A204.1 (cell line): ENCODE measurements around the gene RAB4B.
"Not testable (repeated sequence)": the region's sequence is repeated elsewhere in the genome, so short reads cannot be mapped to it uniquely, and the experiment has no call there.

Experiments used
- FAIRE-seq: peaks from 2 replicates; lab custom pipeline; 2012; peaks lifted over from hg19 to GRCh38; lab: Jason Lieb, UNC

Gene RAB4B, protein sequence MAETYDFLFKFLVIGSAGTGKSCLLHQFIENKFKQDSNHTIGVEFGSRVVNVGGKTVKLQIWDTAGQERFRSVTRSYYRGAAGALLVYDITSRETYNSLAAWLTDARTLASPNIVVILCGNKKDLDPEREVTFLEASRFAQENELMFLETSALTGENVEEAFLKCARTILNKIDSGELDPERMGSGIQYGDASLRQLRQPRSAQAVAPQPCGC

DNA sequence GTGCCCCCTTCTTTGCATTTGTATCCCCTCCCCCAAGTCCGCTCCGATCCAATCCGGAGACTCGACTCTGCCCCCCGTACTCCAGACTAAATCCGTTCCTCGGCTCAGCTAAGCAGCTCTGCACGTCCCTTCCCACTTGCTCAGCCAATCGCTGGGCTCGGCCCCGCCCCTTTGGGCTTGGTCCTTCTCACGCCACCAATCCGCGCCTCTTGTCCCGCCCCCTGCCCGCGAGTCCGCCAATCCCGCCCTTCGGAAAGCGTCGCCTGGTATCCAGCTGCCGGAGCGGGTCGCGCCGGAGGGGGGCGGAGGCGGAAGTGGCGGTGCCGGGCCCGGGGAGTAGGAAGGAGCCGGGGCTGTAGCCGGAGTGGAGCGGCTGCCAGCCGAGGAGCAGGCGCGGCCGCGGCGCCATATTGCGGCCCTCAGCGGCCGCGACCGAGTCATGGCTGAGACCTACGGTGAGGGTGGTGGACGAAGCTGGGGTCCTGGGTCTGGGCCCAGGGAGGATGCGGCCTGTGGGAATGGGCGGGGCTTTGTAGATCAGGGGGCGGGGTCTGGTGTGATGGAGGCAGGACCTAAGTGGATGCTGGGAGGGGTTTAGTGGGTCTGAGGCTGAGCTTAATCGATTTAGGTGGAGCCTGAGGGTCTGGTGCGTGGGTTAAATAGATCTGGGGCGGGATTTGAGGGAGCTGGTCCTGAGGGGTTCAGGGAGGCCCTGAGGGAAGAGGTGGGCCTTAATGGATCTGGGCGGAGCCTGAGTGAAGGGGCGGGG, at the start of gene RAB4B:
Gene RAB4B (plus strand): TSS at position 311 of the 769 bp plus-strand sequence. CDS start 129 bp downstream, at position 440.
- peak; percentile 95 for FAIRE-seq

- FAIRE-seq: not testable (repeated sequence)
These were observed 48.0 kb upstream of the RAB4B start for GRCh38 chr19:40730065-40730464.

GRCh38 chr19:40732304-40732703, 45.7 kb upstream of the RAB4B start:
- FAIRE-seq: not testable (repeated sequence)

- FAIRE-seq: no peak
These were observed 44.9 kb upstream of the RAB4B start for GRCh38 chr19:40733149-40733548.

- FAIRE-seq: no peak
These were observed 42.9 kb upstream of the RAB4B start for GRCh38 chr19:40735013-40735771.

DNA sequence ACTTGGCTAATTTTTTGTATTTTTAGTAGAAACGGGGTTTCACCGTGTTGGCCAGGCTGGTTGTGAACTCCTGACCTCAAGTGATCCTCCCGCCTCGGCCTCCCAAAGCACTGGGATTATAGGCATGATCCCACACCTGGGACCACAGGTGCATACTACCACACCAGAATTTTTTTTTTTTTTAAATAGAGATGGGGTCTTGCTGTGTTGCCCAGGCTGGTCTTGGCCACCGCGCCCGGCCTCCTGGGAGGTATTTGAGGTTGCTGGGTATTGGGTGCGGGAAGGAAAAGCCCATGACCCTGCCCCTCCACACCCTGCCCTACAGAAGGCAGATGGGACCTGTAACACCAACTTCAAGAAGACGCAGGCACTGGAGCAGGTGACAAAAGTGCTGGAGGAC, 41.4 kb upstream of the RAB4B start:
- no peak for FAIRE-seq

DNA sequence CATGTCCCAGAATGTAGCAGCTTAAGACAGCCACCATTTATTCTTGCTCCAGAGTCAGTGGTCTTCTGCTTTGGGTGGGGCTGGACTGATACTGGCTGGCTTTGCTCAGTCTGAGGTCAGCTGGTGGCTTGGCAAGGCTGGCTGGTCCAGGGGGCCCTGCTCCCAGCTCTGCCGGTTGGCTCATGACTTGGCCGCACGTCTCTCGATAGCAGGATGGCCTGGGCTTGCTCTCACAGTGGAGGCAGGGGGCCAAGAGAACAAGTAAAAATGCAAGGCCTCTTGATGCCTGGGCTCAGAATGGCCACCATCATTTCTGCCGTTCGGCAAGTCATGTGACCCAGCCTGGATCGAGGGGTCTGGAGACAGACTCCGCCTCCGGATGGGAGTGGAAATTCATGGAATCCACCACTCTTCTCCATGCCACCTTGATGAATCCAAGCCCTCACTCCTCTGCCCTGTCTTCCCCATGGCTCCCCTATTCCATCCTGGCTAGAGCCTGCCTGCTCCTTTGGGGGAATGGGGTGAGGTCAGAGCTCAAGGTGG, 40.9 kb upstream of the RAB4B start:
- FAIRE-seq: no peak

DNA sequence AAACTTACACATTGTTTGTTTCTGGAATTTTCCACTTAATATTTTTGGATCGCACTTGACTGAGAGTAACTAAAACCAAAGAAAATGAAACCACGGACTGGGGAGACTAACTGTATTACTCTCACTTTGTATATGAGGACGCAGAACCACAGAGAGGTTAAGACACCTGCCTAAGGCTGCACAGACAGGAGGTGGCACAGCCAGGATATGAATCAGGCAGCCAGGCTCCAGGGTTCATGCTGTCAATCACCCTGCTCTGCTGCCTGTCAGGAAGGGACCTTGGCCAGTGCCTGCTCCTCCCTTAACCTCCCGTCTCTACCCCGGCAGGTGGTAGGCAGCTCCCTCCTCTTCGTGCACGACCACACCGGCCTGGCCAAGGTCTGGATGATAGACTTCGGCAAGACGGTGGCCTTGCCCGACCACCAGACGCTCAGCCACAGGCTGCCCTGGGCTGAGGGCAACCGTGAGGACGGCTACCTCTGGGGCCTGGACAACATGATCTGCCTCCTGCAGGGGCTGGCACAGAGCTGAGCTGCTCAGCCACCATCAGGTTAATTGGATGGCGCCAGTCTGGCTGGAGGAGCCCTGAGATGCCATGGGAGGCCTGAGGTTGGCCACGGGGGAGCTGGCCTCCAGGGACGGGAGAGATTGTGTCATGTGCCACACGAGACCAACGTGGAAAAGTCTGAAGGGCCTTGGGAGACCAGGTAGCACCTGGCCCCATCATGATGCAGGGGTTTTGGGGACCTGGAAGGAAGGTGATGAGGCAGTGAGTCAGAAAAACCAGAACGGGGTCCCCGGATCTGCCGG, 38.8 kb upstream of the RAB4B start:
- no peak for FAIRE-seq

GRCh38 chr19:40739871-40740703, 38.0 kb upstream of the RAB4B start:
- no peak for FAIRE-seq

GRCh38 chr19:40740747-40741146, 37.3 kb upstream of the RAB4B start:
- FAIRE-seq: no peak

GRCh38 chr19:40741527-40742390, 36.3 kb upstream of the RAB4B start:
- FAIRE-seq: no peak

GRCh38 chr19:40742477-40742876, 35.6 kb upstream of the RAB4B start:
- no peak for FAIRE-seq

GRCh38 chr19:40742886-40743285, 35.2 kb upstream of the RAB4B start:
- no peak for FAIRE-seq

- no peak for FAIRE-seq
These were observed 34.1 kb upstream of the RAB4B start for GRCh38 chr19:40743926-40744325.

DNA sequence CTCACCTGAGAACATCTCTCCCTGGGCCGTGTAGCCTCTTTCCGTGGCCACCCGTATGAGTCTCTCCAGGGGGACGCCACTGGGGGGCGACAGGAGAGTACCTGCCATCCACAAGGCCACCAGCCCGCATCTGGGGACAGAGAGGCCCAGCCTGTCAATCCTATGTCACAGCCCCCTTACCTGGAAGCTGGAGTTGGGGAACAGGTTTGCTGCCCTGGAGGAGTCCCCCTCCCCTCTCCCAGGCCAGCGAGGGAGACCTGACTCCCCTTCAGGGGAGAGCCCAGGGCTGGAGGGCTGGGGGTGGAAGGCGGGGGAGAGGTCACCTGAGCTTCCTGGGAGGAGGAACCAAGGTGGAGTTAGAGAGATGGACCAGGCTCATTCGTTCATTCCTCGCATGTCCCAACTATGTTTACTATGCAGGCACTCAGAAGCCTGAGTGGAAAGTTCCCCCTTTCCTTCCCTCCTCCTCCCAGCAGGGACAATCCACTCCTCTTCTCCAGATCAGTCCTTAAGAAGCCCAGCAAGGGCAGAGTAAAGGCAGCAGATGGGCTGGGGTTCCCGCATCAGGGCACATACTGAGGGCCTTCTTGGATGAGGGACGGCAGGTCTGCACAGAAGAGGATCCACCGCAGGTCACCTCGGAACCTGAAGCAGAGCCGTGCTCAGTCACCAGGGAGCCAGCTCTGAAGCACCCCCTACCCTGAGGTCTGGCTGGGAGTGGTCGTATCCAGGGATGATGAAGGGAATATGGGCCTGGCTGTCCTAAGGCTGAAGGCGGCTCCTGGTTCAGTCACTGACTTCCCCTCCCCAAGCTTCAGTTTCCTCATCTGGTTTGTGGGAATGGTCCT, 33.3 kb upstream of the RAB4B start:
- no peak for FAIRE-seq

- no peak for FAIRE-seq
These were observed 32.7 kb upstream of the RAB4B start for GRCh38 chr19:40745402-40745780.

DNA sequence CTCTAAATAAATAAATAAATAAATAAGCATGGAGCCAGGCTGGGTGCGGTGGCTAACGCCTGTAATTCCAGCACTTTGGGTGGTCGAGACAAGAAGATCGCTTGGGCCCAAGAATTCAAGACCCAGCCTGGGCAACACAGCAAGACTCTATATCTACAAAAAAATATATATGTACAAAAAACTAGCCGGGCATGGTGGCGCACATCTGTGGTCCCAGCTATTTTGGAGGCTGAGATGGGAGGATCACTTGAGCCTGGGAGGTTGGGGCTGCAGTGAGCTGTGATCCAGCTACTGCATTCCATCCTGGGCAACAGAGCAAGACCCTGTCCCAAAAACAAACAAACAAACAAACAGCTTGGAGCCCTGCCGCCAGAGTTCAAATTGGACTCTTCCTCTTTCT, 30.5 kb upstream of the RAB4B start:
- no peak for FAIRE-seq

- FAIRE-seq: peak; percentile 99
These were observed 27.8 kb upstream of the RAB4B start, which contains the start of gene ACTMAP for GRCh38 chr19:40750058-40750873. TSS of gene ACTMAP (minus strand) at chr19:40750477. CDS start at chr19:40749803, 674 bp downstream.
